HG03066 (cell line): ENCODE data around the gene SMG9.
"Not testable (repeated sequence)": the region's sequence is repeated elsewhere in the genome, so short reads cannot be mapped to it uniquely, and the experiment has no call there.

Experiments used
- ATAC-seq: cut with Tn5 transposase; IDR thresholded peaks from one replicate; pipeline ENCODE4 v1.9.1; 2021; ENCODE audit warnings: low read depth; ENCODE audit not compliant: unreplicated experiment

SMG9 gene

DNA sequence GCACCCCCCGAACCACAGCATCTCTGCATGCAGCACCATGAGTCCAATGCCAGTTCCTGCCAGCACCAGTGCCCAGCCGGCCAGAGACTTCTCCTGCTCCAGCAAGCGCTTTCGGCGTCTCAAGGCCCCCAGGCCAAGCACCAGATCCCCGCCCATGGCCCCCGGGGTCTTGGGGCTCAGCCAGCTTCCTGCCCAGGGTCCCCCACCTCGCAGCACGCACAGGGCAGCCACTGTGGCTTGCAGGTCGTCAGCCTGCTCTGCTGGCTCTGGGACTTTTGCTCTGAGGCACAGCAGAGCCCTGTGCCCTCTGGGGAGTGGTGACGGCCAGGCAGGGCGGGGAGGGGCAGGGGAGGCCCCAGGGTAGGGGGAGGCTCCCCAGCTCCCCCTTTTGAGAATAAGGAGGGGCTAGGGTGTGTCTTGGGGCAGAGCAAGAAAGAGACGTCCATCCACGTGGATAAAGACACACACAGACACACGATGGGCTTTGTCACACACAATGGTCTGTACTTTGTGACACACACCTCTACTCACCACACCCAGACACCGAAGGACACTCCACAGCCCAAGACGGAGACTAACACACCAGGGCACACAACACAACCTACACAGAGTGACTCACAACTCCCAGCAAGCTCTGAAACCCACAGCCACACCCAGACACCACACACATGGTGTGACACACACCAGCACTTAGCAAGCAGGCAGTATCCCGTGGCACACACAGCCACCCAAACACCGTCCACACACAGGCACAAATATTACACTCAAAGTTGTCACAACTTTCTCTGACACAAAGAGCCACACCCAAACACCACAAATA lies 26.2 kb upstream of the SMG9 start, which contains the start of gene KCNN4:
Gene KCNN4, minus strand, starts transcription at position 268 of the 820 bp plus-strand sequence. Its CDS starts 112 bp downstream, at position 156.
- ATAC-seq = no peak

GRCh38 chr19:43779820-43780219 lies 25.1 kb upstream of the SMG9 start:
- ATAC-seq = no peak

DNA sequence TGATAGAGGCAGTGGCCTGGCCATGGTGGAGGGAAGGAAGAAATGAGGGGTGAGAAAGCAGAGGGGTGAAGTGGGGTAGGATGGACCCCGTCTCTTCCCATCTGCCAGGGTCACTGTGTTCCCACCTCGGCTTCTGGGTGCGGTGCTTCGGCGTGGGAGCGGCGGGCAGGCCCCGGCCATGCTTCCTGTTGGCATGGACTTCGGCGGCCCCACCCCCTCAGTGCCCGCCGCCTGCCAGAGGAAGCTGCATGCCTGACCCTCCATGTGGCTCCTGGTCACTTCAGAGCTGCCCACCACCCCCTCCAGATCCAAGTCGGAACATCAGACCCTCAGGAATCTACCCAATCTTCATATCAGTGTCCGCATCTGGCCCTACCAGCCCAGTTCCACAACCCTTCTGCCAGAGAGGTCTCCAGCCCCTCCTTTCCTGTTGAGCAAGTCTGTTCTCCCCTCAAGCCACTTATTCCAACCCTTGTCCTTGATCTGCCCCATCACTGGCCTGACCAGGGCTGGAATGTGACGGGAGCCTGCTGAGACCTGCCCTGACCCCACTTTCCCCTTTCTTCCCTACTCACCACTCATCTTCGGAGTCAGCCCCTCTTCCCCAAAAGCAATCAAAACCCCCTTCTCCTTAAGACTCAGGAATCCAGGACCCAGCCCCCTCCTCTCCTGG lies 24.5 kb upstream of the SMG9 start:
- no peak for ATAC-seq

DNA sequence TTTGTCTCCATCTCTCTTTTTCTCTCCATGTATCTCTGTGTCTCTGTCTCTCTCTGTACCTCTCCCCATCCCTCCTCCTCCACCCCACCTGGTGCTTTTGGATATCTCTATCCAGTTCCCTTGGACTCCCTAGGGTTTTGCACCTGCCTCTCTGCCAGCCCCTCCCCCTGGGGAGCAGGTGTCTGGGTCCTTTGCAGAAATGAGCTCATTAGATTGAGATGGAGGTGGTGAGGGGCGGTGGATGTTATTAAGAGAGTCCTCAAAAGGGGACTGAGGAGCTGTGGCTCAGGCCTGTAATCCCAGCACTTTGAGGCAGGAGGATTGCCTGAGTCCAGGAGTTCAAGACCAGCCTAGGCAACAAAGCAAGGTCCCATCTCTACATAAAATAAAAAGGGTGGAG lies 23.9 kb upstream of the SMG9 start:
- ATAC-seq = no peak

GRCh38 chr19:43777163-43777695 lies 22.5 kb upstream of the SMG9 start:
- no peak for ATAC-seq

DNA sequence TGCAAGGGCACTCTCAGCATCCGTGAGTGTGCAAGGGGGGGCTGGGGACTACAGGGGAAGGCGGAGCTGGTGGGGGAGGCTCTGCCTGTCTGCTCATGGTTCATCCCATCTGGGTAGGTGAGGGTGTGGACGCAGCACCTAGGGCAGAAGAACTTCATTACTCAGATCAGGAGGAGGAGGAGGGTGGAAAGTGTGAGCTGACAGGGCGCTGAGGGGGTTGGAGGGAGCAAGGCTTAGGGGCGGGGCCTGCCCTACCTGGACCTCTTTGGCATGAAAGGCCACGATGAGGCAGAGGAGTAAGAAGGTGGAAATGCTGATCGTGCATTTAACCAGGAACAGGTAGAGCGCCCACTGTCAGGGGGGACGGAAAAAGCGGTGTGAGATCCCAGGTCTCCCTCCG lies 21.5 kb upstream of the SMG9 start:
- ATAC-seq = no peak

GRCh38 chr19:43775299-43775890 lies 20.6 kb upstream of the SMG9 start:
- ATAC-seq = no peak

- ATAC-seq = not testable (repeated sequence)
Observed at GRCh38 chr19:43774940-43775258, 20.1 kb upstream of the SMG9 start.

DNA sequence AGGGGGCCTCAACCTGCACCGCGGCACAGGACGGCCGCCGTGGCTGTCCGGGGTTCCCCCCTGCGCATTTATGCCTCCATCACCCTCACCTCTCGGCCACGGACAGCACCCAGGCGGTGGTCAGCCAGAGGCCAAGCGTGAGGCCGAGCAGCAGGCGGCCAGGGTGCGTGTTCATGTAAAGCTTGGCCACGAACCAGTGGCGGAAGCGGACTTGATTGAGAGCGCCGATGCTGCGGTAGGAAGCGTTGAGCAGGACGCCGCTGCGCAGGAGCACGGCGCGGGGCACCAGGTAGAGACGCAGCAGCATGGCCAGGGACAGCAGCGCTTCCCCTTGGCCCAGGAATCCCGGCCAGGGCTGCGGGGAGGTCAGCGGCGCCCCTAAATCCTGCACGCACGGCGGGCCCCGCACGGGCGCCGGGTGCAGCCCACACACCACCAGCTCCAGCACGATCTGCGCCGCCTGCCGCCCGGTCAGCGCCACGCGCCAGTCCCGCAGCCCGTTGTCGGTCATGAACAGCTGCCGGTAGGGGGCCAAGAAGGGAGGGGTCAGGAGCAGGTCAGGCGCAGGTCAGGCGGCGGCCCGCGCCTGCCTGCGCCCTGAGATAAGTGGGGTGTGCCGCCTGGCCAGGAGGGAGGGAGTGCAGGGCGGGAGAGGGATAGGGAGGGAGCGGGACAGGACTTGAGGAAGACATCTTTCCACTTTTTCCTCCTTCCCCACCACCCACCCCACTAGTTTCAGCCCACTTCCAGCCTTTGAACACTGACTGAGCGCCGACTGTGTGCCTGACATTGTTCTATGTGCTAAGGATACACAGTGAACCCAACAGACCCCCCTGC lies 19.6 kb upstream of the SMG9 start:
- ATAC-seq = no peak

DNA sequence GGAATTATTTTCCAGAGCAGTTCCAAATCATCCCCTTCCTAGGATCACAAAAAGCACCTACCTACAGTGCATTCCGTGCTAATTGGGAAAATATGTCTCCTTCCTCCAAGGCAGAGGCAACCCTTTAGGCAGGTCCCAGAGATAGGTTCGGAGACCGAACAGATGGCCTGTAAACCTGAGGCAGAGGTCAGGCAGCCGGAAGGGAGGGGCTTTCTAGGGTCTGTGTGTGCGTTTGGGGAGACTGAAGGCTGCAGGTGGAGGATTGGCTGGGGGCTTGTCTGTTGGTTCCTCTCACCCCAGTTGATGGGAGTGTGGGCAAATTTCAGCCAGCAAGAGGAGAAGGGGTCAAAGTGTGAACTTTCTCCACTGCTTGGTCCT lies 19.0 kb upstream of the SMG9 start:
- ATAC-seq = no peak

GRCh38 chr19:43769256-43769655 lies 14.5 kb upstream of the SMG9 start:
- no peak for ATAC-seq

DNA sequence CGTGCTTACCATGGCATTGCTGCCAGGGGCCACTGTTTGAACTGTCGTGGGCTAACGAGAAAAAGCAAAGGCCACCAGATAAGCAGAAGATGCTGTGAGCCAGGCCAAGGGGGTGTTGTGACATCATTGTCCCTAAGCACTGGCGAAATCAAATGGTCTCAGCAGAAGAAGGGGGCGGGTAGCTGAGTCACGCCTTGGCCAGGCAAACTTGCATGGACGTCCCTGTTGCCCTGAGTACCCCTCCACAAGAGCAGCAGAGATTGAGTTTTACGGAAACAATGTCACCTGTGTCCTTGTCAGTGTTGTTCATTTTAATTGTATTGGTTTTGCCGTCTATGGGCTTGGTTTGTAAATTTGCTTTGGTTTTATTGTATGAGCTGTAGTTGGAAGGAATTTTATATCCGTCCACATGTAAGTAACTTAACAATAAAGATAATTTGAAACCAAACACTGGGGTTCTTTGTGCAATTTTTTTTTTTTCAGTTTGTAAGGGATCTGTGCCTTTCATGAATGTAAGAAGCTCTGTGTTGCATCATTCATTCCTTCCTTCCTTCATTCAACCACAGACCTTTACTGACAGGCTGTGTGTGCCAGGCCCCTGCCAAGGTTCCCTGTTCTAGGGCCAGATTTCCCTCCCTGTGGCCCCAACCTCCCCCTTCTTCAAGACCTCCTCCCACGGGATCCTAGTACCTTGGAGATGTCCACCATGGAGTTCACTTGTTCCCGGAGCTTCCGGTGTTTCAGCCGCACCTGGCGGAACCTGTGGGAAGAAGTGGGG lies 13.7 kb upstream of the SMG9 start:
- no peak for ATAC-seq

DNA sequence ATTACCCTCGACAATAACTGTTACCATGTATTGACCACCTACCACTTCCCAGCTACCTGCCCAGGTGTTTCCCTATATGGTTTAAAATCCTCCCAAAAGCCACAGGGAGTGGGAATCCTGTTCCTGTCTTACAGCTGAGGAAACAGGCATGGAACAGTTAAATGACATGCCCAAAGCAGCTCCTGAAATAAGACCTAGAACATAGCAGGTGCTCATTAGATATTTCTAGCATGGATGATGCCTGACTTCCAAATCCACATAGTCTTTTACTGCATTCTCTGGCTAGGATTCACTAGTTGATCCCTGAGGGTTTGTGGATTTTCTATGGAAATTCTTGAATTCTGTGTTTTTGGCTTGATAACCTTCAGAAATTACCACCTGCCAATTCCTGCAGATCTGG lies 13.1 kb upstream of the SMG9 start:
- ATAC-seq = no peak

DNA sequence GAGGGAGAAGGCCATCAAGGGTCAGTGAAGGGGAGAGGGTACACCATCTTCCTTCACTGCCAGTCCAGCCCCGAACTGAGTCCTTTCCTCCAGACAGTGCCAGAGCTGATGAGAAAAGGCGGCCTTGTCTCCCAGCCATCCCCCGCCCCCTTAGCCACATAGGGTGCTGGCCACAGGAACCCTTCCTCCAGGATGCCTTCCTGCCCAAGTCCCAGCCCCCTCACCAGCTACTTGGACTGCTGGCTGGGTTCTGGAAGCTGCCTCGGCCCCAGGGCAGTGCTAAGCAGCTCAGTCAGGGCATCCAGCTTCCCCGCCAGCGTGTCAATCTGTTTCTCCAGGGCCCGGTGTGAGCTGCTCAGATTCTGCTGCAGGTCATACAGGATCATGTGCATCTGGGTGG lies 12.6 kb upstream of the SMG9 start:
- no peak for ATAC-seq

GRCh38 chr19:43766755-43767043 lies 11.9 kb upstream of the SMG9 start:
- ATAC-seq = no peak

GRCh38 chr19:43765109-43765876 lies 10.5 kb upstream of the SMG9 start:
- peak; percentile 63 for ATAC-seq

DNA sequence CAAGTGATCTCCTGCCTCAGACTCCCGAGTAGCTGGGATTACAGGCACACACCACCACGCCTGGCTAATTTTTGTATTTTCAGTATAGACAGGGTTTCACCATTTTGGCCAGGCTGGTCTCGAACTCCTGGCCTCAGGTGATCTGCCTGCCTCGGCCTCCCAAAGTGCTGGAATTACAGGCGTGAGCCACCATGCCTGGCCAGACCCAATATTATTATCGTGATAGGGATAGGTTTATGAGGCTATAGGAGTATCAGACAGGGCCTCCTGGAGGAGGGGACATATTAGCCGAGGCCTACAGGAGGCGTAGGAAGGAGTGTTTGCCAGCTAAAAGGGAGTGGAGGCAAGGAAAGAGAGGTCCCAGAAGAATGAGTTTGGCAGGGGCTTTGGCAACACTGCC lies 9.9 kb upstream of the SMG9 start:
- not testable (repeated sequence) for ATAC-seq

GRCh38 chr19:43763473-43763939 lies 8.7 kb upstream of the SMG9 start:
- no peak for ATAC-seq

DNA sequence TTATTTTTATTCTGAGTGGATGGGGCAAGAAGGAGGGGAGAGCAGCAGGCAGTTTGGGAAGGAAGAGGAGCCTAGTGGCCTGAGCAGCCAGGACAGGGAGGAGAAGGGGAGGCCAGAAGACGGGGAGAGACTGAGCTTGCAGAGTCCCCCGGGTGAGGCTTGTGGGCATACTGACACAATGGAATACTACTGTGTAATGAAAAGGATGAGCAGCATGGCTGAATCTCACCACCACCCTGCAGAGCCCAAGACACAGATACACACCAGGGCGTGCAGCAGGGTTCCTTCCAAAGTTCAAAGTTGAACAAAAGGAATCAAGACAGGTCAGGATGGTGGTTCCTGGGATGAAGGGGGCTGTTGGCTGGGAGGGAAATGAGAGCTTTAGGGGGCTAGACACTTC lies 8.1 kb upstream of the SMG9 start:
- ATAC-seq = no peak
